GM23338 (cell line): Measurements from ENCODE around the gene TWSG1. TPM values are rescaled to one million over a fixed set of nuclear protein-coding genes. Genes with fewer than 3 reads are reported as not detected.

ENCODE experiments used
- ATAC-seq: fragments of 200-7000 bp; cut with Tn5 transposase; 3 replicates; pipeline ENCODE4 v1.9.1; 2020
- DNase-seq: peaks from one replicate; pipeline ENCODE4 v3.0.0-alpha.2; 2015; ENCODE audit warnings: low spot score
- H2AFZ ChIP-seq: fragments of 200-600 bp; sonication (generic); 2 replicates; pipeline ENCODE4 v1.8.0; 2016; ENCODE audit warnings: antibody characterized with exemption, mild to moderate bottlenecking, moderate library complexity
- H3F3A ChIP-seq: fragments of 200-600 bp; sonication (generic); replicated peaks from 2 replicates; pipeline ENCODE4 v1.8.0; 2017; ENCODE audit warnings: antibody characterized with exemption, mixed run types, low read depth
- H3K27ac ChIP-seq: fragments of 200-600 bp; sonication (generic); 2 replicates; pipeline ENCODE4 v1.6.1; 2016; ENCODE audit warnings: low read depth
- H3K27me3 ChIP-seq: fragments of 200-600 bp; sonication (generic); 2 replicates; pipeline ENCODE4 v1.8.0; 2016; ENCODE audit warnings: mild to moderate bottlenecking, mixed run types, moderate library complexity; ENCODE audit not compliant: insufficient read depth
- H3K36me3 ChIP-seq: fragments of 200-600 bp; sonication (generic); 2 replicates; pipeline ENCODE4 v1.8.0; 2016; ENCODE audit warnings: mild to moderate bottlenecking; ENCODE audit not compliant: insufficient read depth
- H3K4me1 ChIP-seq: fragments of 200-600 bp; sonication (generic); 2 replicates; pipeline ENCODE4 v1.8.0; 2016; ENCODE audit warnings: mild to moderate bottlenecking, moderate library complexity; ENCODE audit not compliant: insufficient read depth
- H3K4me2 ChIP-seq: fragments of 200-600 bp; sonication (generic); 2 replicates; pipeline ENCODE4 v1.7.1; 2017; ENCODE audit warnings: mixed run types
- H3K4me3 ChIP-seq: fragments of 200-600 bp; sonication (generic); 2 replicates; pipeline ENCODE4 v1.6.1; 2016; ENCODE audit warnings: mixed run types
- H3K79me2 ChIP-seq: fragments of 200-600 bp; sonication (generic); replicated peaks from 2 replicates; pipeline ENCODE4 v1.8.0; 2017; ENCODE audit warnings: mild to moderate bottlenecking; ENCODE audit not compliant: insufficient read depth
- H3K9me2 ChIP-seq: fragments of 200-600 bp; sonication (generic); 2 replicates; pipeline ENCODE4 v1.8.0; 2017; ENCODE audit not compliant: insufficient read depth
- H4K20me1 ChIP-seq: fragments of 200-600 bp; sonication (generic); replicated peaks from 2 replicates; pipeline ENCODE4 v1.8.0; 2017; ENCODE audit warnings: mild to moderate bottlenecking; ENCODE audit not compliant: insufficient read depth
- H3K27ac Mint-ChIP-seq: 2 replicates; pipeline ENCODE4 v1.8.0; 2020; ENCODE audit warnings: inconsistent platforms, mild to moderate bottlenecking, moderate library complexity, mixed read lengths
- H3K27me3 Mint-ChIP-seq: 3 replicates; pipeline ENCODE4 v1.8.0; 2022; ENCODE audit warnings: low read depth, mild to moderate bottlenecking, moderate library complexity, mixed read lengths, inconsistent platforms; ENCODE audit not compliant: insufficient read depth, poor library complexity
- H3K36me3 Mint-ChIP-seq: 3 replicates; pipeline ENCODE4 v1.8.0; 2021; ENCODE audit warnings: low read depth, mild to moderate bottlenecking, inconsistent platforms, moderate library complexity, mixed read lengths
- H3K4me1 Mint-ChIP-seq: 3 replicates; pipeline ENCODE4 v1.8.0; 2020; ENCODE audit warnings: mild to moderate bottlenecking, inconsistent platforms, mixed read lengths
- H3K4me3 Mint-ChIP-seq: 3 replicates; pipeline ENCODE4 v1.8.0; 2021; ENCODE audit warnings: moderate library complexity, mild to moderate bottlenecking, inconsistent platforms, mixed read lengths
- H3K9me3 Mint-ChIP-seq: 3 replicates; pipeline ENCODE4 v1.8.0; 2020; ENCODE audit warnings: moderate library complexity, mild to moderate bottlenecking, inconsistent platforms, mixed read lengths
- CREB1 ChIP-seq: fragments of 250-450 bp; sonication (Bioruptor Pico); IDR thresholded peaks from 2 replicates; pipeline ENCODE4 v1.5.0; 2020; ENCODE audit warnings: low read depth, mild to moderate bottlenecking, moderate library complexity
- EZH2phosphoT487 ChIP-seq: fragments of 200-600 bp; sonication (generic); IDR thresholded peaks from one replicate; pipeline ENCODE4 v1.8.1; 2018; ENCODE audit warnings: antibody characterized with exemption; ENCODE audit not compliant: unreplicated experiment
- JUNB ChIP-seq: IDR thresholded peaks from one replicate; pipeline ENCODE4 v1.6.1; 2016; ENCODE audit warnings: antibody characterized with exemption; ENCODE audit not compliant: unreplicated experiment
- NANOG ChIP-seq: IDR thresholded peaks from 2 replicates; pipeline ENCODE4 v1.6.1; 2016; ENCODE audit warnings: antibody characterized with exemption, borderline replicate concordance
- POLR2AphosphoS5 ChIP-seq: IDR thresholded peaks from 2 replicates; pipeline ENCODE4 v1.6.1; 2016; ENCODE audit warnings: antibody characterized with exemption, low read depth
- STAT1 ChIP-seq: IDR thresholded peaks from one replicate; pipeline ENCODE4 v1.6.1; 2016; ENCODE audit warnings: antibody characterized with exemption; ENCODE audit not compliant: unreplicated experiment
- ZNF114 ChIP-seq: fragments of 250-450 bp; sonication (Bioruptor Pico); IDR thresholded peaks from 2 replicates; pipeline ENCODE4 v1.5.0; 2020; ENCODE audit warnings: mild to moderate bottlenecking, moderate library complexity
- ZNF331 ChIP-seq: fragments of 250-450 bp; sonication (Bioruptor Pico); IDR thresholded peaks from 2 replicates; pipeline ENCODE4 v1.5.0; 2020; ENCODE audit warnings: low read depth, mild to moderate bottlenecking, moderate library complexity
- polyA plus RNA-seq: library from polyadenylated mRNA; unstranded; fragments of >200 nt; fragmentation: Nextera tagmentation; extraction: Ambion mirVana; gene quantifications from 2 replicates; pipeline ENCODE4 v1.2.1, GENCODE V29; 2016
- total RNA-seq: library from RNA; depleted of rRNA; stranded (reverse); fragments of >200 nt; shearing (Covaris generic); gene quantifications from 2 replicates; pipeline ENCODE4 v1.2.3, GENCODE V29; 2014
- TF ChIP-seq, protein P1 (sequence below), 2 experiments: fragments of 200-600 bp in 1 of 2; sonication (generic) in 1 of 2; conservative IDR thresholded peaks; 2 replicates each; pipeline versions ENCODE4 v1.5.1 to v1.6.1; 2016 to 2017; ENCODE audit warnings: antibody characterized with exemption in 2 of 2, low read depth in 2 of 2, mild to moderate bottlenecking in 2 of 2, moderate library complexity in 1 of 2
- TF ChIP-seq, protein P2 (sequence below): fragments of 250-450 bp; sonication (Bioruptor Pico); IDR thresholded peaks from 2 replicates; pipeline ENCODE4 v1.5.0; 2020; ENCODE audit warnings: mild to moderate bottlenecking, moderate library complexity
- TF ChIP-seq, protein P3 (sequence below): IDR thresholded peaks from 2 replicates; pipeline ENCODE4 v1.6.1; 2016; ENCODE audit warnings: antibody characterized with exemption

The TWSG1 gene
- total and polyA plus RNA-seq, 2 experiments from 2014 or later: 11.5 to 29.1 TPM

DNA sequence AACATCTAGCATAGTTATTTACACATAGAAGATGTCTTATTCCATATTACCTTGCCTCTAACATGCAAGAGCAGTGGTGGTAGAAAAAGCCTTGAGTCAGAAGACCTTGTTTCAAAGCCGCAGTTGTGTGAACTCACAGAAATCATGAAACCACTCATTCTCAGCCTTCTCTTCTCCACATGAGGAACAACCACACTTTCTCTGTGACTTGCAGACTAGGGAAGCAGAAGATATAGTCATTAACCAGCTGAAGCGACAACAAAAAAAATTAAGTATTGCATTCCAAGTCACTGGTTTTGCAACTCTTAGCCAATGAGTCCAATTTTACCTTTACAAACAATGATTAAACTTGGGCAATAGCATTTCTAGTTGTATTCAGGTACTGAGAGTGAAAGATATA, 19.0 kb downstream of the TWSG1 start (continued):
- TF ChIP-seq, protein P1, sequence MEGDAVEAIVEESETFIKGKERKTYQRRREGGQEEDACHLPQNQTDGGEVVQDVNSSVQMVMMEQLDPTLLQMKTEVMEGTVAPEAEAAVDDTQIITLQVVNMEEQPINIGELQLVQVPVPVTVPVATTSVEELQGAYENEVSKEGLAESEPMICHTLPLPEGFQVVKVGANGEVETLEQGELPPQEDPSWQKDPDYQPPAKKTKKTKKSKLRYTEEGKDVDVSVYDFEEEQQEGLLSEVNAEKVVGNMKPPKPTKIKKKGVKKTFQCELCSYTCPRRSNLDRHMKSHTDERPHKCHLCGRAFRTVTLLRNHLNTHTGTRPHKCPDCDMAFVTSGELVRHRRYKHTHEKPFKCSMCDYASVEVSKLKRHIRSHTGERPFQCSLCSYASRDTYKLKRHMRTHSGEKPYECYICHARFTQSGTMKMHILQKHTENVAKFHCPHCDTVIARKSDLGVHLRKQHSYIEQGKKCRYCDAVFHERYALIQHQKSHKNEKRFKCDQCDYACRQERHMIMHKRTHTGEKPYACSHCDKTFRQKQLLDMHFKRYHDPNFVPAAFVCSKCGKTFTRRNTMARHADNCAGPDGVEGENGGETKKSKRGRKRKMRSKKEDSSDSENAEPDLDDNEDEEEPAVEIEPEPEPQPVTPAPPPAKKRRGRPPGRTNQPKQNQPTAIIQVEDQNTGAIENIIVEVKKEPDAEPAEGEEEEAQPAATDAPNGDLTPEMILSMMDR (conservative IDR thresholded peaks at IDR 0.05; ENCODE audit: low read depth in 2 of 2): no peak
- no peak for TF ChIP-seq ZNF114 (CRISPR knock-in tag)
- TF ChIP-seq, protein P2, sequence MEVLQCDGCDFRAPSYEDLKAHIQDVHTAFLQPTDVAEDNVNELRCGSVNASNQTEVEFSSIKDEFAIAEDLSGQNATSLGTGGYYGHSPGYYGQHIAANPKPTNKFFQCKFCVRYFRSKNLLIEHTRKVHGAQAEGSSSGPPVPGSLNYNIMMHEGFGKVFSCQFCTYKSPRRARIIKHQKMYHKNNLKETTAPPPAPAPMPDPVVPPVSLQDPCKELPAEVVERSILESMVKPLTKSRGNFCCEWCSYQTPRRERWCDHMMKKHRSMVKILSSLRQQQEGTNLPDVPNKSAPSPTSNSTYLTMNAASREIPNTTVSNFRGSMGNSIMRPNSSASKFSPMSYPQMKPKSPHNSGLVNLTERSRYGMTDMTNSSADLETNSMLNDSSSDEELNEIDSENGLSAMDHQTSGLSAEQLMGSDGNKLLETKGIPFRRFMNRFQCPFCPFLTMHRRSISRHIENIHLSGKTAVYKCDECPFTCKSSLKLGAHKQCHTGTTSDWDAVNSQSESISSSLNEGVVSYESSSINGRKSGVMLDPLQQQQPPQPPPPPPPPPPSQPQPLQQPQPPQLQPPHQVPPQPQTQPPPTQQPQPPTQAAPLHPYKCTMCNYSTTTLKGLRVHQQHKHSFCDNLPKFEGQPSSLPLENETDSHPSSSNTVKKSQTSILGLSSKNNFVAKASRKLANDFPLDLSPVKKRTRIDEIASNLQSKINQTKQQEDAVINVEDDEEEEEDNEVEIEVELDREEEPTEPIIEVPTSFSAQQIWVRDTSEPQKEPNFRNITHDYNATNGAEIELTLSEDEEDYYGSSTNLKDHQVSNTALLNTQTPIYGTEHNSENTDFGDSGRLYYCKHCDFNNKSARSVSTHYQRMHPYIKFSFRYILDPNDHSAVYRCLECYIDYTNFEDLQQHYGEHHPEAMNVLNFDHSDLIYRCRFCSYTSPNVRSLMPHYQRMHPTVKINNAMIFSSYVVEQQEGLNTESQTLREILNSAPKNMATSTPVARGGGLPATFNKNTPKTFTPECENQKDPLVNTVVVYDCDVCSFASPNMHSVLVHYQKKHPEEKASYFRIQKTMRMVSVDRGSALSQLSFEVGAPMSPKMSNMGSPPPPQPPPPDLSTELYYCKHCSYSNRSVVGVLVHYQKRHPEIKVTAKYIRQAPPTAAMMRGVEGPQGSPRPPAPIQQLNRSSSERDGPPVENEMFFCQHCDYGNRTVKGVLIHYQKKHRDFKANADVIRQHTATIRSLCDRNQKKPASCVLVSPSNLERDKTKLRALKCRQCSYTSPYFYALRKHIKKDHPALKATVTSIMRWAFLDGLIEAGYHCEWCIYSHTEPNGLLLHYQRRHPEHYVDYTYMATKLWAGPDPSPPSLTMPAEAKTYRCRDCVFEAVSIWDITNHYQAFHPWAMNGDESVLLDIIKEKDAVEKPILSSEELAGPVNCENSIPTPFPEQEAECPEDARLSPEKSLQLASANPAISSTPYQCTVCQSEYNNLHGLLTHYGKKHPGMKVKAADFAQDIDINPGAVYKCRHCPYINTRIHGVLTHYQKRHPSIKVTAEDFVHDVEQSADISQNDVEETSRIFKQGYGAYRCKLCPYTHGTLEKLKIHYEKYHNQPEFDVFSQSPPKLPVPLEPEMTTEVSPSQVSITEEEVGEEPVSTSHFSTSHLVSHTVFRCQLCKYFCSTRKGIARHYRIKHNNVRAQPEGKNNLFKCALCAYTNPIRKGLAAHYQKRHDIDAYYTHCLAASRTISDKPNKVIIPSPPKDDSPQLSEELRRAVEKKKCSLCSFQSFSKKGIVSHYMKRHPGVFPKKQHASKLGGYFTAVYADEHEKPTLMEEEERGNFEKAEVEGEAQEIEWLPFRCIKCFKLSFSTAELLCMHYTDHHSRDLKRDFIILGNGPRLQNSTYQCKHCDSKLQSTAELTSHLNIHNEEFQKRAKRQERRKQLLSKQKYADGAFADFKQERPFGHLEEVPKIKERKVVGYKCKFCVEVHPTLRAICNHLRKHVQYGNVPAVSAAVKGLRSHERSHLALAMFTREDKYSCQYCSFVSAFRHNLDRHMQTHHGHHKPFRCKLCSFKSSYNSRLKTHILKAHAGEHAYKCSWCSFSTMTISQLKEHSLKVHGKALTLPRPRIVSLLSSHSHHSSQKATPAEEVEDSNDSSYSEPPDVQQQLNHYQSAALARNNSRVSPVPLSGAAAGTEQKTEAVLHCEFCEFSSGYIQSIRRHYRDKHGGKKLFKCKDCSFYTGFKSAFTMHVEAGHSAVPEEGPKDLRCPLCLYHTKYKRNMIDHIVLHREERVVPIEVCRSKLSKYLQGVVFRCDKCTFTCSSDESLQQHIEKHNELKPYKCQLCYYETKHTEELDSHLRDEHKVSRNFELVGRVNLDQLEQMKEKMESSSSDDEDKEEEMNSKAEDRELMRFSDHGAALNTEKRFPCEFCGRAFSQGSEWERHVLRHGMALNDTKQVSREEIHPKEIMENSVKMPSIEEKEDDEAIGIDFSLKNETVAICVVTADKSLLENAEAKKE (CRISPR knock-in tag): no peak
- TF ChIP-seq CREB1: no peak
- TF ChIP-seq STAT1: no peak

DNA sequence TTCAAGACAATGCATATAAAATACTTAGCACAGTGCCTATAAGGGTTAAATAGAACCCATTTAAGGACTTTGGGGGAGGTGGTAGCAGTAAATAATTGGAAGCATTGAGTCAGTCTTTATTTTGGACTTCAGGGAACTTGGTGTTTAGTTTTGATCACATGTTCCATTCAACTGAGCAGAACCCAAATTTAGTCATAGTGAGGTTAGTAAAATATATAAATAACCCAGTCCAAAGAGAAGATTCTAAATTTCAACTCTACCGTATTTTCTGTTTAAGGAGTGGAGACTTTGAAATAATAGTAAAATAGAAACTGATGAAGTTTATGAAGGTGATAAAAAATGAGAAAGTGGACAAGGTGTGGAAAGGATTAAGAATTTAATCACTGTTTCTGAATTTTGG, 19.7 kb downstream of the TWSG1 start:
- Histone ChIP-seq H3K4me1 (no peaks in the 10 kb centered on the region), H3K79me2 (no peaks in the 10 kb centered on the region; the same call in 1 of the 2 replicates), H3K27ac (no peak overlapping the region), H4K20me1 (no peaks in the 10 kb centered on the region), H3F3A (no peaks in the 10 kb centered on the region), H3K36me3 (no peaks in the 10 kb centered on the region), H3K27me3 (no peaks in the 10 kb centered on the region), H2AFZ (no peak overlapping the region), H3K9me2 (no peaks in the 10 kb centered on the region), H3K4me2 (no peak overlapping the region), H3K4me3 (no peak overlapping the region)
- Mint-ChIP-seq H3K27ac (no peak overlapping the region), H3K4me3 (no peak overlapping the region), H3K27me3 (peaks cover 3% of the 10 kb centered on the region), H3K4me1 (no peaks in the 10 kb centered on the region; the same call in 2 of the 3 replicates), H3K36me3 (no peaks in the 10 kb centered on the region), H3K9me3 (no peaks in the 10 kb centered on the region)
- ATAC-seq (no peak), DNase-seq (no peak)
- TF ChIP-seq ZNF331 (no peak), EZH2phosphoT487 (no peak), ZNF114 (CRISPR knock-in tag) (no peak), NANOG (no peak), POLR2AphosphoS5 (no peak), JUNB (no peak), CREB1 (no peak), STAT1 (no peak)
- TF ChIP-seq, protein P3, sequence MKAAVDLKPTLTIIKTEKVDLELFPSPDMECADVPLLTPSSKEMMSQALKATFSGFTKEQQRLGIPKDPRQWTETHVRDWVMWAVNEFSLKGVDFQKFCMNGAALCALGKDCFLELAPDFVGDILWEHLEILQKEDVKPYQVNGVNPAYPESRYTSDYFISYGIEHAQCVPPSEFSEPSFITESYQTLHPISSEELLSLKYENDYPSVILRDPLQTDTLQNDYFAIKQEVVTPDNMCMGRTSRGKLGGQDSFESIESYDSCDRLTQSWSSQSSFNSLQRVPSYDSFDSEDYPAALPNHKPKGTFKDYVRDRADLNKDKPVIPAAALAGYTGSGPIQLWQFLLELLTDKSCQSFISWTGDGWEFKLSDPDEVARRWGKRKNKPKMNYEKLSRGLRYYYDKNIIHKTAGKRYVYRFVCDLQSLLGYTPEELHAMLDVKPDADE: no peak
